Adrenal gland (tissue), 12 donors: ENCODE results near the gene PDHX. TPM values are rescaled to one million over a fixed set of nuclear protein-coding genes. Genes with fewer than 3 reads are reported as not detected.
A peak's percentile ranks its signal among the peaks of the same experiment; 100 is the strongest.

Source experiments
- DNase-seq, 7 donors: peaks; one replicate each; pipeline ENCODE4 v3.0.0-alpha.2; 2019 to 2020
- H3K27ac ChIP-seq, 5 donors: fragments of 200-600 bp; sonication (generic) in 4 of 5; 1 replicate in 3 of 5; 2 replicates in 2 of 5; pipeline versions ENCODE4 v1.5.1 to v1.8.0; 2016 to 2020; ENCODE audit warnings: mild to moderate bottlenecking in 1 of 5
- H3K27me3 ChIP-seq: fragments of 200-600 bp; 2 replicates; pipeline ENCODE4 v1.8.0; 2021
- H3K36me3 ChIP-seq, 2 donors: fragments of 200-600 bp; replicated peaks in 1 of 2; 1 replicate in 1 of 2; 2 replicates in 1 of 2; pipeline versions ENCODE4 v1.5.1 to v1.8.0; 2018 to 2022
- H3K4me1 ChIP-seq, 2 donors: fragments of 200-600 bp; replicated peaks in 1 of 2; 1 replicate in 1 of 2; 2 replicates in 1 of 2; pipeline versions ENCODE4 v1.5.1 to v1.8.0; 2018 to 2021
- H3K4me3 ChIP-seq, 4 donors: fragments of 200-600 bp; sonication (generic) in 3 of 4; one replicate each; pipeline ENCODE4 v1.5.1; 2016 to 2018
- H3K9me3 ChIP-seq, 3 donors: fragments of 200-600 bp; sonication (generic) in 1 of 3; replicated peaks in 1 of 3; 1 replicate in 2 of 3; 2 replicates in 1 of 3; pipeline versions ENCODE4 v1.5.1 to v1.8.0; 2016 to 2021
- POLR2A ChIP-seq, 2 donors: fragments of 450-650 bp; IDR thresholded peaks; one replicate each; pipeline ENCODE4 v1.6.1; 2017; ENCODE audit warnings: antibody characterized with exemption in 2 of 2, mild to moderate bottlenecking in 2 of 2, moderate library complexity in 1 of 2
- WGBS, 4 donors: extraction: QIAGEN DNeasy Blood & Tissue Kit in 2 of 4; methylation state at CpG; one replicate each; pipeline versions ENCODE4 v1.1.5 to v1.1.7; 2013 to 2017; 5-methylcytosine and 5-hydroxymethylcytosine counted together
- intact Hi-C, 2 donors: fragments of 100-400 bp; cut with DNase I; formaldehyde crosslinking; loops; one replicate each; pipeline versions ENCODE4 v1.14.1 to v1.15.0; 2022 to 2023
- microRNA-seq, 3 donors: library from miRNA; unstranded; fragments of <30 nt; microRNA quantifications; one replicate each; pipeline ENCODE4, GENCODE V29; 2017 to 2020
- polyA plus RNA-seq, 3 donors: library from polyadenylated mRNA; stranded (reverse); fragments of 200-250 nt in 2 of 3; fragments of 350-450 nt in 1 of 3; fragmentation: Illumina TruSeq in 1 of 3; extraction: RNeasy Lipid Tissue Mini Kit (QIAGEN cat#74804) in 1 of 3; gene quantifications; one replicate each; pipeline ENCODE4 v1.2.3, GENCODE V29; 2013 to 2014
- small RNA-seq, 2 donors: library from RNA; depleted of rRNA; stranded (forward); fragments of <200 nt; gene quantifications; one replicate each; pipeline ENCODE3, GENCODE V24; 2016
- total RNA-seq, 9 donors: library from RNA; depleted of rRNA in 4 of 9; stranded (reverse); fragments of >200 nt in 4 of 9; fragments of 120-200 nt in 1 of 9; fragmentation: NEBNext Ultra II Directional in 1 of 9; extraction: Animal tissue kit (Norgen Biotek cat#: 25700) in 1 of 9; gene quantifications; one replicate each; pipeline versions ENCODE4 v1.1.0 to v1.2.4, GENCODE V29; 2013 to 2023
- TF ChIP-seq, protein P1 (sequence below), 6 experiments: fragments of 450-650 bp in 4 of 6; fragments of 200-600 bp in 2 of 6; sonication (generic) in 1 of 6; IDR thresholded peaks; 1 replicate in 5 of 6; 2 replicates in 1 of 6; pipeline versions ENCODE4 v1.5.1 to v1.8.0; 2016 to 2021; ENCODE audit warnings: antibody characterized with exemption in 6 of 6, mild to moderate bottlenecking in 2 of 6, moderate library complexity in 1 of 6
- donor health status: healthy with polysubstance abuse.
- donor health status: Bipolar disorder and iron deficiency.
- donor health status: DM: yes; HTN: yes; CAD: no.
- donor health status: DM: no; HTN: no; CAD: no.
- donor health status: DM: no; HTN: no; CAD: no.
- donor health status: DM: yes; HTN: yes; CAD: no.

The PDHX gene
- total and polyA plus RNA-seq, 12 donors: 13.9 to 98.4 (median 45.6) TPM

DNA sequence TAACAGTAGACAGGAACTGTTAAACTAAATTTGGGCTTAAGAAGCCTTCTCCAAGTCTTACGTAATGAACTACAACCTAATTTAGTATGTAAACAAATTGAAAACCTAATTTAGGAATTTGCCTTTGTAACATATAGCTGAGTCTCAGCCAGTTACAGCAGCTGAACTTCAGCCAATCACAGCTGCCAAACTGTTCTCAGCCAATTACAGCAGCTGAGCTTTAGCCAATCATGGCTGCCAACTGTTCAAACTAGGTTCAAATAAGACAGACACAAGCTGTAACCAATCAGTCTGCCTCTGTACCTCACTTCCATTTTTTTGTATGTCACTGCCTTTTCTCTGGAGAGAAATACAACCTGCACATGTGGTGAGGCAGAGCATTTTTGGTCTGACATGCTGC lies 127.5 kb downstream of the PDHX start:
- Histone ChIP-seq H3K36me3 (no peaks in the 10 kb centered on the region), H3K9me3 (no peaks in the 10 kb centered on the region), H3K27me3 (no peaks in the 10 kb centered on the region), H3K27ac (no peak overlapping the region), H3K4me3 (no peak overlapping the region), H3K4me1 (peaks cover 0 to 6% of the 10 kb centered on the region in 2 donors)
- no peak for DNase-seq
- no peak for TF ChIP-seq POLR2A (IDR thresholded peaks at IDR 0.05)
- TF ChIP-seq, protein P1, sequence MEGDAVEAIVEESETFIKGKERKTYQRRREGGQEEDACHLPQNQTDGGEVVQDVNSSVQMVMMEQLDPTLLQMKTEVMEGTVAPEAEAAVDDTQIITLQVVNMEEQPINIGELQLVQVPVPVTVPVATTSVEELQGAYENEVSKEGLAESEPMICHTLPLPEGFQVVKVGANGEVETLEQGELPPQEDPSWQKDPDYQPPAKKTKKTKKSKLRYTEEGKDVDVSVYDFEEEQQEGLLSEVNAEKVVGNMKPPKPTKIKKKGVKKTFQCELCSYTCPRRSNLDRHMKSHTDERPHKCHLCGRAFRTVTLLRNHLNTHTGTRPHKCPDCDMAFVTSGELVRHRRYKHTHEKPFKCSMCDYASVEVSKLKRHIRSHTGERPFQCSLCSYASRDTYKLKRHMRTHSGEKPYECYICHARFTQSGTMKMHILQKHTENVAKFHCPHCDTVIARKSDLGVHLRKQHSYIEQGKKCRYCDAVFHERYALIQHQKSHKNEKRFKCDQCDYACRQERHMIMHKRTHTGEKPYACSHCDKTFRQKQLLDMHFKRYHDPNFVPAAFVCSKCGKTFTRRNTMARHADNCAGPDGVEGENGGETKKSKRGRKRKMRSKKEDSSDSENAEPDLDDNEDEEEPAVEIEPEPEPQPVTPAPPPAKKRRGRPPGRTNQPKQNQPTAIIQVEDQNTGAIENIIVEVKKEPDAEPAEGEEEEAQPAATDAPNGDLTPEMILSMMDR (IDR thresholded peaks at IDR 0.05): no peak
- intact Hi-C loops: no loop called here
- 77 to 89% (median 79%) methylated on average over 1 of the region's 1 CpG for WGBS, 4 donors

DNA sequence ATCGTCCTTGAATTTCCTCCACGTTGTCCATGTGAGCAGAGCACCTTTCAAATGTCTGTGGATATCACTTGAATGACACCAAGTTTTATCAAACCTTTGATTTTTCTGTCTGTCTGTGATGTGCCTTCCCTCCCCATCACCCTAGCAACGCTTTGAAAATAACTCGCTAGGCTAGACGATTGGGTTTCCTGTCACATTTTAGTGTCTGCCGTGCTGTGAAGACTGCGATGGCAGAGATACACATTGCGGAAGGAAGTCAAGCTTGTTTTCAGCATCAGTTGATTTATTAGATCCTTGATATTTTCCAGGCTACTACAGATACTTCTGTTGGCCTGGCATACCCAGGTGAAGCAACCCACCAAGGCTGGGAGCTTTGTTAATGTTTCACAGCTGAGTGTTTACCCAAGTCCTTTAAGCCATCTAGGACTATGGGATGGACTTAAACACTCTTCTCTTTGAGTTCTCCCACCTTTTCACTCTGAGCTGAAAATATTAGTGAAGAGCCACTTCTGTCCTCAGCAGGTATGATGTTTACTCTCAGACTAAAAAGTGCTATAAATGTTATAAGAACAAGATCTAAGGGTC lies 128.9 kb downstream of the PDHX start:
- DNase-seq: peak in 2 of 7 donors; percentile 13 to 57
- no peaks in the 10 kb centered on the region for H3K9me3 ChIP-seq
- no peaks in the 10 kb centered on the region for H3K36me3 ChIP-seq
- H3K4me1 ChIP-seq: peaks cover 0 to 6% of the 10 kb centered on the region in 2 donors
- TF ChIP-seq, protein P1 (IDR thresholded peaks at IDR 0.05): no peak
- no peak for TF ChIP-seq POLR2A (IDR thresholded peaks at IDR 0.05)
- H3K4me3 ChIP-seq: no peak overlapping the region
- H3K27me3 ChIP-seq: no peaks in the 10 kb centered on the region
- WGBS, 4 donors: 43 to 51% (median 45%) methylated on average over 8 of the region's 8 CpGs
- intact Hi-C loops: no loop called here
- no peak overlapping the region for H3K27ac ChIP-seq

Small RNA genes lying within 50 kb of the gene (microRNA-seq; reads per million reads assigned to microRNA genes)
- gene MIR1343: 3.6 to 38.4 (median 9.9) reads per million in 3 donors

Small RNA genes lying within 50 kb of the gene (small RNA-seq; reads per million reads assigned to genes)
- 0.47 to 0.50 reads per million in 2 donors for gene MIR1343

Other genes with a start within 250 kb of the PDHX start
- gene APIP, start 239 bp upstream of the PDHX start, total RNA-seq: 10 to 100 TPM; 39.4 to 61.8 (median 49.4) TPM
- gene APIP, start 239 bp upstream of the PDHX start, polyA plus RNA-seq: 100 to 1,000 TPM in 1 of 3 donors, 10 to 100 TPM in 2; 17.0 to 102 (median 23.5) TPM
- 100 to 1,000 TPM in 2 of 9 donors, 10 to 100 TPM in 7; 10.2 to 110 (median 78.1) TPM for gene CD44, start 222.6 kb downstream of the PDHX start, total RNA-seq
- gene CD44, start 222.6 kb downstream of the PDHX start, polyA plus RNA-seq: 10 to 100 TPM; 20.2 to 81.2 (median 32.5) TPM